ENCODE measurements around the gene CMIP.

- TF ChIP-seq CTCF (IDR thresholded peaks at IDR 0.05), result no peak
- no peak for TF ChIP-seq POLR2A (IDR thresholded peaks at IDR 0.05)
These were observed 105.2 kb downstream of the CMIP start for GRCh38 chr16:81549547-81550431.
